NCI-H146 treated with DMSO at 0.1 percent for 48 hours (cell line): Measurements from ENCODE around the gene PARP6.
A peak's percentile ranks its signal among the peaks of the same experiment; 100 is the strongest.
"Not testable (repeated sequence)": the region's sequence is repeated elsewhere in the genome, so short reads cannot be mapped to it uniquely, and the experiment has no call there.

ENCODE experiments used
- DNase-seq: peaks from one replicate; lab custom pipeline; 2025; ENCODE audit not compliant: unreplicated experiment; lab: John Stamatoyannopoulos, UW

PARP6 gene

GRCh38 chr15:72281713-72282112, 9.4 kb upstream of the PARP6 start:
- DNase-seq: no peak

- DNase-seq: no peak
These were observed 8.4 kb upstream of the PARP6 start for GRCh38 chr15:72280751-72281150.

- DNase-seq: no peak
These were observed 6.4 kb upstream of the PARP6 start for GRCh38 chr15:72278737-72279136.

GRCh38 chr15:72276326-72276700, 4.0 kb upstream of the PARP6 start:
- DNase-seq: no peak

- DNase-seq: not testable (repeated sequence)
These were observed 3.4 kb upstream of the PARP6 start for GRCh38 chr15:72275635-72276325.

- no peak for DNase-seq
These were observed 621 bp upstream of the PARP6 start for GRCh38 chr15:72272997-72273352.

GRCh38 chr15:72271895-72272212, 500 bp downstream of the PARP6 start:
- peak; percentile 2 for DNase-seq

GRCh38 chr15:72271221-72271620, 1.1 kb downstream of the PARP6 start:
- DNase-seq: no peak

- no peak for DNase-seq
These were observed 2.6 kb downstream of the PARP6 start for GRCh38 chr15:72269739-72270138.

- no peak for DNase-seq
These were observed 7.3 kb downstream of the PARP6 start for GRCh38 chr15:72265031-72265430.

GRCh38 chr15:72252663-72253299, 19.6 kb downstream of the PARP6 start:
- DNase-seq: no peak

GRCh38 chr15:72249142-72249810, 23.1 kb downstream of the PARP6 start:
- DNase-seq: no peak

GRCh38 chr15:72248514-72248913, 23.8 kb downstream of the PARP6 start:
- no peak for DNase-seq

- no peak for DNase-seq
These were observed 29.5 kb downstream of the PARP6 start for GRCh38 chr15:72242775-72243370.

- no peak for DNase-seq
These were observed 32.7 kb downstream of the PARP6 start for GRCh38 chr15:72239652-72240051.

- no peak for DNase-seq
These were observed 33.8 kb downstream of the PARP6 start for GRCh38 chr15:72238586-72238985.

GRCh38 chr15:72237853-72238224, 34.5 kb downstream of the PARP6 start:
- no peak for DNase-seq

GRCh38 chr15:72237029-72237852, 35.1 kb downstream of the PARP6 start:
- DNase-seq: no peak

- DNase-seq: no peak
These were observed 35.9 kb downstream of the PARP6 start for GRCh38 chr15:72236381-72237003.

- DNase-seq: no peak
These were observed 37.1 kb downstream of the PARP6 start for GRCh38 chr15:72235298-72235697.

- DNase-seq: no peak
These were observed 38.6 kb downstream of the PARP6 start for GRCh38 chr15:72233769-72234168.
